Measurements from ENCODE around the gene SERTAD3. TPM values are rescaled to one million over a fixed set of nuclear protein-coding genes. Genes with fewer than 3 reads are reported as not detected.

Gene SERTAD3
- polyA plus RNA-seq, 1 donor from 2014 or later = 29.2 TPM

DNA sequence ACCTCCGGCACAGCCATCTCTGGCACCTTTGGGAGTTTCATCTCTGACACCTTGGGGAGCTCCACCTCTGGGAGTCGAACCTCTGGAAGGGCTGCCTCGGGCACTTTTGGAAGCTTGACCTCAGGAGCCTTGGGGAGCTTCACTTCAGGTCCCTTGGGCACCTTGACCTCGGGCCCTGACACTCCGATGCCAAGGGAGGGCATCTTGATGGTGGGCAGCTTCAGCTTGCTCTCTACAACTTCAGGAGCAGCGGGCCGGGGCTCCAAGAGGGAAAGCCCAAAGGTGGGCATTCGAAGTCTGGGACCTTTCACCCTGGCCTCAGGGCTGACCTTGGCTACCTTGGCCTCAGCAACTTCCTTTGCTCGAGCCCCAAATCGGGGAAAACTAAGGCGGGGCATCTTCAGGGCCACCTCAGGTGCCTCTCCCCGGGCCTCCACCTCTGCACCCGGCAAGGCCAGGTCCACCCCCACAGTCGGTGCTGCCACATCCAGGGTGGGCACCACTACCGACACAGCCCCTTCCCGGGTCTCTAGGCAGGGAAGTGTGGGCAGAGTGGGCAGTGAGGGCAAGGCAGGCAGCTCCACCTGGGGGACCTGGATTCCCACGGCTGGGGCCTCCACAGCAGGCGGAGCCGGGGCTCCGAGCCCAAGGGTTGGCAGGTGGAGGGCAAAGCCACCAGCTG, 47.1 kb downstream of the SERTAD3 start:
- H3K27ac Mint-ChIP-seq = no peak overlapping the region
- peaks cover 1 to 6% (median 5%) of the 10 kb centered on the region in 3 donors for H3K4me1 Mint-ChIP-seq
- H3K36me3 Mint-ChIP-seq = peaks cover 2% of the 10 kb centered on the region
- H3K27me3 Mint-ChIP-seq = peaks cover 4% of the 10 kb centered on the region
- no peaks in the 10 kb centered on the region for H3K9me3 Mint-ChIP-seq
- H3K4me3 Mint-ChIP-seq = no peak overlapping the region

GRCh38 chr19:40395956-40396355, 48.2 kb downstream of the SERTAD3 start:
- peaks cover 1 to 6% (median 5%) of the 10 kb centered on the region in 3 donors for H3K4me1 Mint-ChIP-seq
- H3K9me3 Mint-ChIP-seq = no peaks in the 10 kb centered on the region
- H3K27me3 Mint-ChIP-seq = peaks cover 4% of the 10 kb centered on the region
- peaks cover 2% of the 10 kb centered on the region for H3K36me3 Mint-ChIP-seq
- no peak overlapping the region for H3K4me3 Mint-ChIP-seq
- H3K27ac Mint-ChIP-seq = no peak overlapping the region

DNA sequence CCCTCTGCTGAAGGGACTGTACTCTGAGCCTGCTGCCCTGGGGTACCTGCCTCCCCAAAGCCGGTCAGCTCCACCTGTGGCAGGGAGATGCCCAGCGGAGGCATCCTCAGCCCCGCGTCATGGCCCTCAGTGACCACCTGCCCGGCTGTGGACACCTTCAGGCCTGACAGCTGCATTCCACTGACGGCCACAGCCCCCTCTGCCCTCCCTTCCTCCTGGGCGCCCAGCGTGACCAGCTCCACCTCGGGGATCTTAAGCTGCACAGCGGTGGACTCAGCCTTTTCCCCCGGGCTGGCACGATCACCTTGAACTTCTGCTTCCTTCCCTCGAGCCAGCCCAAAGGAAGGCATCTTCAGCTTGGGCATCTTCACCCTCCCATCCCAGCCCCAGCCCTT, 49.3 kb downstream of the SERTAD3 start:
- H3K4me3 Mint-ChIP-seq = no peak overlapping the region
- H3K27me3 Mint-ChIP-seq = peaks cover 6% of the 10 kb centered on the region

DNA sequence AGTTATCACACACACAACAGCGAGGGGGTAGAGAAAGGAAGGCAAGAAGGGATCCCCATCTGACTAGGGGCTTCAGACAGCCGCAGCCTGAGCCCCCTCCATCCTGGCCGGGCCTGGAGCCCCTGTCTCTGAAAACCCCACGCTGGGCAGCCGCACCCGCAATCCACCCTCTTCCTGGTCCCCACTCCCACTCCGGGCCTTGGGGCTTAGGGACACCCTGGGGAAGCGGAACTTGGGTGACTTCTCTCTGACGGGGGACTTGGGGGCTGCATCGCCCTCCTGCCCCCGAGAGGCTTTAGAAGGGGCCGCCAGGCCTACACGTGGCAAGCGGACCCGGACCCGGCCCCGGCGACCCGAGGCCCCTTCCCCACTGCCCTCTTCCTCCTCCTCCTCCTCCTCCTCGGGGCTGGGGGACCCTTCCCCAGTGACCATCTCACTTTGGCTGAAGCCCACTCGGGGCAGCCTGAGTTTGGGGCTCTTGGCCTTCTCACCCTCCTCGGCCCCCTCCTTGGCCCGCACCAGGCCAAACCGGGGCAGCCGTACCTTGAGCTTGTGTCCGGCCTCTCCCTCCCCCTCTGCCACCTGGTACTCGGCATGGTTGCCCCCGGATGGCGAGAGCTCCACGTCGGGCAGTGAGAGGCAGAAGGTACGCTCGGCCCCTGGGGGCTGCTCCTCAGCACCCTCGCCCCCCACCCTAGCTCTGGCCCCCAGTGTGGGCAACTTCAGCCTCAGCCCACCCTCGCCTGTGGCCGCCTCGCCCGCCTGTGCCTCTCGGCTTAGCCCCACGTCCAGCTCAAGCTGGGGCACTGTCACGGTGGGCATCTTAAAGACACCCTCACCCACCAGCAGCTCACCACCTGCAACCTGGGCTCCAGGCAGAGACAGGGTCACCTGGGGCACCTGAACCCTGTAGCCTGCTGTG, 50.0 kb downstream of the SERTAD3 start:
- Mint-ChIP-seq H3K9me3 (no peaks in the 10 kb centered on the region), H3K36me3 (peaks cover 2% of the 10 kb centered on the region), H3K27ac (no peak overlapping the region), H3K27me3 (peaks cover 6% of the 10 kb centered on the region), H3K4me3 (no peak overlapping the region), H3K4me1 (peaks cover 1 to 4% (median 4%) of the 10 kb centered on the region in 3 donors)

More for the DNA sequence above, 49.3 kb downstream of the SERTAD3 start:
- Mint-ChIP-seq H3K36me3 (peaks cover 2% of the 10 kb centered on the region), H3K9me3 (no peaks in the 10 kb centered on the region), H3K4me1 (peaks cover 1 to 6% (median 5%) of the 10 kb centered on the region in 3 donors), H3K27ac (no peak overlapping the region)

DNA sequence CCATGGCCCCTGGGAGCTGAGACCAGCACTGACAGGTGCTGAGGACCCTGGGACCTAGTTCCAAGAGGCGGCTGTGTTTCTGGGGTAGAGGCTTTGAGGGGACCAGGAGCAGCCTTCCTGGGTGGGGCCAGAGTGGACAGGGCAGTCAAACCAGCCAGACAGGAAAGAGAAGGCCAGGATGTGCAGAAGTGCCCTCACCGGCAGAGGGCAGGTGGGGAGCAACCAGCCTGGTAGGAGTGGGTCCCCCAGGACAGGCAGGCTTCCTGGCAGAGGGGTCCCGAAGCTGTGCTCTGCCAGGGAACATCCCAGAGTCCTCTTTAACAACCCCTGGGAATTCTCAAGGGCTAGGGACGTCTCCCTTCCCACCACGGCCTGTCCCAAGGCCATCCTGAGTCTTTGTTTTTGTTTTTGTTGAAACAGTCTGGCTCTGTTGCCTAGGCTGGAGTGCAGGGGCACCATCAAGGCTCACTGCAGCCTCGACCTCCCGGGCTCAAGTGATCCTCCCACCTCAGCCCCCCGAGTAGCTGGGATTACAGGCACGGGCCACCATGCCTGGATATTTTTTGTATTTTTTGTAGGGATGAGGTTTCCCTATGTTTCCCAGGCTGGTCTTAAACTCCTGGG, 51.1 kb downstream of the SERTAD3 start:
- no peaks in the 10 kb centered on the region for H3K9me3 Mint-ChIP-seq
- peaks cover 2% of the 10 kb centered on the region for H3K36me3 Mint-ChIP-seq
- H3K4me3 Mint-ChIP-seq = no peak overlapping the region
- H3K27me3 Mint-ChIP-seq = peaks cover 5% of the 10 kb centered on the region
- H3K4me1 Mint-ChIP-seq = no peaks in the 10 kb centered on the region
- H3K27ac Mint-ChIP-seq = no peak overlapping the region

GRCh38 chr19:40392123-40392522, 52.0 kb downstream of the SERTAD3 start:
- Mint-ChIP-seq H3K27me3 (peaks cover 4% of the 10 kb centered on the region), H3K4me1 (no peaks in the 10 kb centered on the region), H3K9me3 (no peaks in the 10 kb centered on the region), H3K4me3 (no peak overlapping the region), H3K36me3 (peaks cover 3% of the 10 kb centered on the region), H3K27ac (no peak overlapping the region)

Other genes starting within 250 kb of the SERTAD3 start
- gene TTC9B, start 226.0 kb downstream of the SERTAD3 start, polyA plus RNA-seq = not detected
- not detected for gene CCNP, start 217.6 kb downstream of the SERTAD3 start, polyA plus RNA-seq
- gene AKT2, start 159.0 kb downstream of the SERTAD3 start, polyA plus RNA-seq = 28.1 TPM
- 8.8 TPM for gene C19orf47, start 95.9 kb downstream of the SERTAD3 start, polyA plus RNA-seq
- gene PLD3, start 95.6 kb downstream of the SERTAD3 start, polyA plus RNA-seq = 53.5 TPM
- 0.11 TPM for gene HIPK4, start 54.2 kb downstream of the SERTAD3 start, polyA plus RNA-seq
- gene PRX, start 31.0 kb downstream of the SERTAD3 start, polyA plus RNA-seq = 0.21 TPM
- 13.2 TPM for gene SERTAD1, start 18.3 kb downstream of the SERTAD3 start, polyA plus RNA-seq
- gene BLVRB, start 21.4 kb upstream of the SERTAD3 start, polyA plus RNA-seq = 35.9 TPM
- gene SPTBN4, start 22.7 kb upstream of the SERTAD3 start, polyA plus RNA-seq = not detected
- gene SHKBP1, start 132.5 kb upstream of the SERTAD3 start, polyA plus RNA-seq = 210 TPM
- gene LTBP4, start 157.0 kb upstream of the SERTAD3 start, polyA plus RNA-seq = 22.1 TPM
- 4.0 TPM for gene NUMBL, start 246.3 kb upstream of the SERTAD3 start, polyA plus RNA-seq